Caco-2 (cell line): Measurements from ENCODE around the gene RAPGEF3. TPM values are rescaled to one million over a fixed set of nuclear protein-coding genes. Genes with fewer than 3 reads are reported as not detected.

ENCODE experiments used
- BruUV-seq: library from RNA; stranded (reverse); fragments of 400-500 nt; replicated peaks from 2 replicates; lab custom pipeline; 2021; lab: Mats Ljungman, UMichigan
- CTCF ChIA-PET: fragments of 300-600 bp; sonication (Branson Sonifier 250); formaldehyde crosslinking; loops from one replicate; lab custom pipeline; 2022; ENCODE audit warnings: antibody characterized with exemption; lab: Charles Lee
- POLR2A ChIA-PET: fragments of 300-600 bp; sonication (Branson Sonifier 250); formaldehyde crosslinking; loops from one replicate; lab custom pipeline; 2022; ENCODE audit warnings: antibody characterized with exemption; lab: Charles Lee
- DNase-seq, 2 experiments: peaks; one replicate each; pipeline versions ENCODE4 v3.0.0 to v3.0.0-alpha.2; 2020 to 2022
- H3K27me3 ChIP-seq: replicated peaks from 2 replicates; pipeline ENCODE4 v1.6.0; 2011; ENCODE audit warnings: low read length; ENCODE audit not compliant: control insufficient read depth, insufficient read depth
- H3K36me3 ChIP-seq: 2 replicates; pipeline ENCODE4 v1.5.1; 2011; ENCODE audit warnings: low read length; ENCODE audit not compliant: control insufficient read depth, insufficient read depth
- H3K4me1 ChIP-seq: fragments of 250-450 bp; sonication (Bioruptor Pico); 2 replicates; pipeline ENCODE4 v1.5.1; 2020; ENCODE audit warnings: mild to moderate bottlenecking
- H3K4me3 ChIP-seq: 2 replicates; pipeline ENCODE4 v1.5.1; 2011; ENCODE audit warnings: low read depth, mild to moderate bottlenecking, control low read depth, low read length
- H3K9me3 ChIP-seq: fragments of 250-450 bp; sonication (Bioruptor Pico); 2 replicates; pipeline ENCODE4 v1.5.1; 2020; ENCODE audit warnings: mild to moderate bottlenecking, moderate library complexity
- H3K27ac Mint-ChIP-seq: one replicate; pipeline ENCODE4 v1.8.0; 2022; ENCODE audit warnings: mixed read lengths; ENCODE audit not compliant: unreplicated experiment
- H3K27me3 Mint-ChIP-seq: one replicate; pipeline ENCODE4 v1.8.0; 2022; ENCODE audit warnings: mixed read lengths; ENCODE audit not compliant: insufficient read depth, unreplicated experiment
- H3K36me3 Mint-ChIP-seq: one replicate; pipeline ENCODE4 v1.8.0; 2022; ENCODE audit warnings: mild to moderate bottlenecking, mixed read lengths; ENCODE audit not compliant: insufficient read depth, unreplicated experiment
- H3K4me1 Mint-ChIP-seq: one replicate; pipeline ENCODE4 v1.8.0; 2022; ENCODE audit warnings: low read depth, mixed read lengths; ENCODE audit not compliant: unreplicated experiment
- H3K4me3 Mint-ChIP-seq: one replicate; pipeline ENCODE4 v1.8.0; 2022; ENCODE audit warnings: mild to moderate bottlenecking, moderate library complexity, mixed read lengths; ENCODE audit not compliant: unreplicated experiment
- H3K9me3 Mint-ChIP-seq: one replicate; pipeline ENCODE4 v1.8.0; 2022; ENCODE audit warnings: mixed read lengths; ENCODE audit not compliant: unreplicated experiment
- CTCF ChIP-seq, 2 experiments: fragments of 200-600 bp in 1 of 2; IDR thresholded peaks; 1 replicate in 1 of 2; 2 replicates in 1 of 2; pipeline versions ENCODE4 v1.5.1 to v1.8.0; 2011 to 2022; ENCODE audit warnings: antibody characterized with exemption in 1 of 2, control low read depth in 1 of 2, inconsistent platforms in 1 of 2, low read depth in 1 of 2, low read length in 1 of 2, mild to moderate bottlenecking in 1 of 2, moderate library complexity in 1 of 2; ENCODE audit not compliant: insufficient read depth in 1 of 2, severe bottlenecking in 1 of 2, unreplicated experiment in 1 of 2
- intact Hi-C: fragments of 100-400 bp; cut with micrococcal nuclease; formaldehyde crosslinking; loops from one replicate; pipeline ENCODE4 v1.10.0; 2022; ENCODE audit not compliant: unreplicated experiment
- total RNA-seq: library from RNA; stranded (reverse); gene quantifications from 2 replicates; pipeline ENCODE4 v1.2.3, GENCODE V29; 2022

The RAPGEF3 gene
- total RNA-seq, 1 experiment from 2014 or later, result 1.2 TPM

DNA sequence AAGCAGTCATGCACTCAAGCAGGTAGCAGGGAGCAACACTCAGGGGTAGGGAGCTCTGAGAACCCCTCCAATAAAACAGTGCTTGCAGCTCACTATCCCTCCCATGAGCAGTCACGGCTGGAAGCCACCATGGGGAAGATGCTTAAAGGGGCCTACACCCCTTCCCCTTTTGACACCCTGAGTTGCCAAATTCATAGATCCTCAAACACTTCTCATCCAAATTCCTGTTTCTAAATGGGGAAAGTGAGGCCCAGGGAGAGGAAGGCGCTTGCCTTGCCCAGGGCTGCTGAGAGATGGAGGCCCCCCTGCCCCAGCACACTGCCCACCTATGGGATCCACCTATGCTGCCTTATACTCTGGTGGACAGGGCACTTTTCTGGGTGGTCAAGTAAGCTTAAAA is 26.2 kb downstream of the RAPGEF3 start:
- POLR2A ChIA-PET, result no interaction called here
- no peaks in the 10 kb centered on the region for H3K9me3 ChIP-seq
- no peaks in the 10 kb centered on the region for H3K36me3 ChIP-seq
- H3K4me3 ChIP-seq, result no peak overlapping the region
- Mint-ChIP-seq H3K27ac (no peak overlapping the region), H3K27me3 (no peaks in the 10 kb centered on the region), H3K4me1 (no peaks in the 10 kb centered on the region), H3K36me3 (peaks cover 5% of the 10 kb centered on the region), H3K4me3 (no peak overlapping the region), H3K9me3 (no peaks in the 10 kb centered on the region)
- H3K27me3 ChIP-seq, result no peaks in the 10 kb centered on the region
- intact Hi-C loops, result no loop called here
- DNase-seq, result no peak
- no peak for TF ChIP-seq CTCF (IDR thresholded peaks at IDR 0.05; ENCODE audit: insufficient read depth in 1 of 2, low read depth in 1 of 2, low read length in 1 of 2, severe bottlenecking in 1 of 2, unreplicated experiment in 1 of 2)
- H3K4me1 ChIP-seq, result no peaks in the 10 kb centered on the region
- CTCF ChIA-PET, result interaction anchor here (1.5 to 2.8 kb wide), 3 partner anchors 11 to 106 kb away, joined by 3 to 14 read pairs (median 4); no protein-coding TSS in a partner anchor
- BruUV-seq, result no TSS peak

- no TSS peak for BruUV-seq
- H3K9me3 ChIP-seq, result no peaks in the 10 kb centered on the region
- no peak overlapping the region for H3K4me3 ChIP-seq
- CTCF ChIA-PET, result interaction anchor here (0.9 to 2.8 kb wide), 3 partner anchors 10 to 107 kb away, joined by 3 to 14 read pairs (median 3); no protein-coding TSS in a partner anchor
- DNase-seq, result no peak
- intact Hi-C loops, result no loop called here
- H3K36me3 ChIP-seq, result no peaks in the 10 kb centered on the region
- Mint-ChIP-seq H3K27me3 (no peaks in the 10 kb centered on the region), H3K4me1 (no peaks in the 10 kb centered on the region), H3K27ac (no peak overlapping the region), H3K4me3 (no peak overlapping the region), H3K9me3 (no peaks in the 10 kb centered on the region), H3K36me3 (peaks cover 5% of the 10 kb centered on the region)
- H3K4me1 ChIP-seq, result no peaks in the 10 kb centered on the region
- no peaks in the 10 kb centered on the region for H3K27me3 ChIP-seq
- TF ChIP-seq CTCF (IDR thresholded peaks at IDR 0.05; ENCODE audit: insufficient read depth in 1 of 2, low read depth in 1 of 2, low read length in 1 of 2, severe bottlenecking in 1 of 2, unreplicated experiment in 1 of 2), result no peak
- POLR2A ChIA-PET, result no interaction called here
Measured at GRCh38 chr12:47731723-47732122, 27.0 kb downstream of the RAPGEF3 start.

- Mint-ChIP-seq H3K4me3 (no peak overlapping the region), H3K27ac (no peak overlapping the region), H3K27me3 (no peaks in the 10 kb centered on the region), H3K4me1 (no peaks in the 10 kb centered on the region), H3K36me3 (peaks cover 5% of the 10 kb centered on the region), H3K9me3 (no peaks in the 10 kb centered on the region)
- ChIA-PET CTCF (no interaction called here), POLR2A (interaction anchor here (0.6 kb wide), 1 partner anchor 14 kb away, joined by 3 read pairs; no protein-coding TSS in a partner anchor)
- H3K9me3 ChIP-seq, result no peaks in the 10 kb centered on the region
- intact Hi-C loops, result no loop called here
- TF ChIP-seq CTCF (IDR thresholded peaks at IDR 0.05; ENCODE audit: insufficient read depth in 1 of 2, low read depth in 1 of 2, low read length in 1 of 2, severe bottlenecking in 1 of 2, unreplicated experiment in 1 of 2), result no peak
- no TSS peak for BruUV-seq
- no peaks in the 10 kb centered on the region for H3K27me3 ChIP-seq
- no peaks in the 10 kb centered on the region for H3K4me1 ChIP-seq
- H3K4me3 ChIP-seq, result no peak overlapping the region
- no peak for DNase-seq
- no peaks in the 10 kb centered on the region for H3K36me3 ChIP-seq
Measured at GRCh38 chr12:47730341-47730744, 28.3 kb downstream of the RAPGEF3 start.
